WTC11 (cell line): Measurements from ENCODE around the gene BMS1. TPM values are rescaled to one million over a fixed set of nuclear protein-coding genes. Genes with fewer than 3 reads are reported as not detected.

ENCODE experiments used
- ATAC-seq: fragments of 200-7000 bp; cut with Tn5 transposase; 2 replicates; pipeline ENCODE4 v1.10.0; 2021; ENCODE audit warnings: mild to moderate bottlenecking, moderate library complexity
- CTCF ChIA-PET: fragments of 300-600 bp; sonication (Branson Sonifier 250); formaldehyde crosslinking; loops from one replicate; lab custom pipeline; 2021; ENCODE audit warnings: antibody characterized with exemption; lab: Charles Lee
- POLR2A ChIA-PET: fragments of 350-600 bp; sonication (Branson Sonifier 250); formaldehyde crosslinking; loops from one replicate; lab custom pipeline; 2021; ENCODE audit warnings: antibody characterized with exemption; lab: Charles Lee
- DNase-seq: peaks from one replicate; pipeline ENCODE4 v3.0.0; 2021; ENCODE audit warnings: low spot score
- H3K27ac Mint-ChIP-seq: 2 replicates; pipeline ENCODE4 v1.8.0; 2021; ENCODE audit warnings: mixed read lengths
- H3K27me3 Mint-ChIP-seq: 2 replicates; pipeline ENCODE4 v1.8.0; 2021; ENCODE audit warnings: low read depth, mild to moderate bottlenecking, moderate library complexity, mixed read lengths
- H3K36me3 Mint-ChIP-seq: 2 replicates; pipeline ENCODE4 v1.8.0; 2021; ENCODE audit warnings: mixed read lengths
- H3K4me1 Mint-ChIP-seq: 2 replicates; pipeline ENCODE4 v1.8.0; 2022; ENCODE audit warnings: mixed read lengths
- H3K4me3 Mint-ChIP-seq: 2 replicates; pipeline ENCODE4 v1.8.0; 2021; ENCODE audit warnings: mild to moderate bottlenecking, moderate library complexity, mixed read lengths
- H3K9me3 Mint-ChIP-seq: 2 replicates; pipeline ENCODE4 v1.8.0; 2021; ENCODE audit warnings: mixed read lengths
- AR ChIP-seq: fragments of 250-450 bp; sonication (Bioruptor Pico); IDR thresholded peaks from 2 replicates; pipeline ENCODE4 v1.9.0; 2021; ENCODE audit warnings: mild to moderate bottlenecking
- ATF2 ChIP-seq: sonication (generic); formaldehyde crosslinking; IDR thresholded peaks from 2 replicates; pipeline ENCODE4 v1.8.1; 2022; ENCODE audit warnings: low read depth, missing genetic modification reagents, borderline replicate concordance
- CREB1 ChIP-seq: sonication (generic); formaldehyde crosslinking; IDR thresholded peaks from 2 replicates; pipeline ENCODE4 v1.8.0; 2023; ENCODE audit warnings: mild to moderate bottlenecking, missing genetic modification reagents
- CTCF ChIP-seq: fragments of 200-600 bp; IDR thresholded peaks from 2 replicates; pipeline ENCODE4 v1.8.0; 2022; ENCODE audit warnings: antibody characterized with exemption
- E2F1 ChIP-seq: sonication (generic); formaldehyde crosslinking; IDR thresholded peaks from 2 replicates; pipeline ENCODE4 v1.8.0; 2022; ENCODE audit warnings: mild to moderate bottlenecking, missing genetic modification reagents
- ELF4 ChIP-seq: sonication (generic); formaldehyde crosslinking; IDR thresholded peaks from 2 replicates; pipeline ENCODE4 v1.8.1; 2022; ENCODE audit warnings: low read depth, mild to moderate bottlenecking, moderate library complexity, missing genetic modification reagents
- FOXK1 ChIP-seq: sonication (generic); formaldehyde crosslinking; IDR thresholded peaks from 2 replicates; pipeline ENCODE4 v1.8.0; 2022; ENCODE audit warnings: mild to moderate bottlenecking, moderate library complexity, missing genetic modification reagents
- FOXP4 ChIP-seq: sonication (generic); formaldehyde crosslinking; IDR thresholded peaks from 2 replicates; pipeline ENCODE4 v1.8.0; 2022; ENCODE audit warnings: mild to moderate bottlenecking, missing genetic modification reagents
- JAZF1 ChIP-seq: fragments of 250-450 bp; sonication (Bioruptor Pico); IDR thresholded peaks from 2 replicates; pipeline ENCODE4 v1.9.0; 2021; ENCODE audit warnings: moderate library complexity, mild to moderate bottlenecking, inconsistent platforms
- MAX ChIP-seq: sonication (generic); formaldehyde crosslinking; IDR thresholded peaks from 2 replicates; pipeline ENCODE4 v1.8.0; 2022; ENCODE audit warnings: mild to moderate bottlenecking, missing genetic modification reagents
- MXD4 ChIP-seq: fragments of 250-450 bp; sonication (Bioruptor Pico); IDR thresholded peaks from 2 replicates; pipeline ENCODE4 v1.8.0; 2021; ENCODE audit warnings: mild to moderate bottlenecking, moderate library complexity, borderline replicate concordance
- NR1H2 ChIP-seq: sonication (generic); formaldehyde crosslinking; IDR thresholded peaks from 2 replicates; pipeline ENCODE4 v1.9.0; 2021; ENCODE audit warnings: mild to moderate bottlenecking, moderate library complexity, missing genetic modification reagents
- PRRX2 ChIP-seq: fragments of 250-450 bp; sonication (Bioruptor Pico); IDR thresholded peaks from 2 replicates; pipeline ENCODE4 v1.8.0; 2021; ENCODE audit warnings: mild to moderate bottlenecking
- RELA ChIP-seq: sonication (generic); formaldehyde crosslinking; IDR thresholded peaks from 2 replicates; pipeline ENCODE4 v1.8.1; 2022; ENCODE audit warnings: missing genetic modification reagents, mild to moderate bottlenecking, borderline replicate concordance
- TEAD4 ChIP-seq: sonication (generic); formaldehyde crosslinking; IDR thresholded peaks from 2 replicates; pipeline ENCODE4 v1.8.0; 2022; ENCODE audit warnings: mild to moderate bottlenecking, missing genetic modification reagents
- USF1 ChIP-seq: sonication (generic); formaldehyde crosslinking; IDR thresholded peaks from 2 replicates; pipeline ENCODE4 v1.8.0; 2022; ENCODE audit warnings: mild to moderate bottlenecking, missing genetic modification reagents
- USF2 ChIP-seq: sonication (generic); formaldehyde crosslinking; IDR thresholded peaks from 2 replicates; pipeline ENCODE4 v1.8.1; 2023; ENCODE audit warnings: mild to moderate bottlenecking, missing genetic modification reagents, moderate library complexity
- ZNF138 ChIP-seq: sonication (generic); formaldehyde crosslinking; conservative IDR thresholded peaks from 2 replicates; pipeline ENCODE4 v1.8.1; 2022; ENCODE audit warnings: mild to moderate bottlenecking, moderate library complexity, missing genetic modification reagents
- ZNF317 ChIP-seq: sonication (generic); formaldehyde crosslinking; IDR thresholded peaks from 2 replicates; pipeline ENCODE4 v1.8.1; 2023; ENCODE audit warnings: low read depth, mild to moderate bottlenecking, moderate library complexity, missing genetic modification reagents, borderline replicate concordance
- ZNF532 ChIP-seq: fragments of 250-450 bp; sonication (Bioruptor Pico); IDR thresholded peaks from 2 replicates; pipeline ENCODE4 v1.9.0; 2021; ENCODE audit warnings: mild to moderate bottlenecking, borderline replicate concordance
- total RNA-seq: library from RNA; stranded (reverse); gene quantifications from 3 replicates; pipeline ENCODE4 v1.2.3, GENCODE V29; 2021

Gene BMS1
- total RNA-seq, 1 experiment from 2014 or later = 37.7 TPM

- no peaks in the 10 kb centered on the region; the same call in 1 of the 2 replicates for H3K36me3 Mint-ChIP-seq
- TF ChIP-seq MAX (no peak), MXD4 (CRISPR knock-in tag) (no peak), PRRX2 (CRISPR knock-in tag) (no peak), ELF4 (CRISPR knock-in tag) (no peak), JAZF1 (CRISPR knock-in tag) (no peak), USF1 (CRISPR knock-in tag) (no peak), ATF2 (CRISPR knock-in tag) (no peak), RELA (no peak), CTCF (no peak), ZNF138 (CRISPR knock-in tag) (no peak), NR1H2 (CRISPR knock-in tag) (no peak), ZNF532 (CRISPR knock-in tag) (no peak), FOXK1 (CRISPR knock-in tag) (no peak), USF2 (no peak), E2F1 (no peak), FOXP4 (CRISPR knock-in tag) (no peak), ZNF317 (CRISPR knock-in tag) (no peak), AR (CRISPR knock-in tag) (no peak), CREB1 (CRISPR knock-in tag) (no peak), TEAD4 (CRISPR knock-in tag) (no peak)
- H3K27me3 Mint-ChIP-seq = peaks cover 72% of the 10 kb centered on the region
These were observed 5.9 kb upstream of the BMS1 start for GRCh38 chr10:42776681-42777080.

More at GRCh38 chr10:42776681-42777080, 5.9 kb upstream of the BMS1 start:
- ATAC-seq (no peak), DNase-seq (no peak)
- H3K4me3 Mint-ChIP-seq = no peak overlapping the region
- no peak overlapping the region for H3K27ac Mint-ChIP-seq
- ChIA-PET CTCF (interaction anchor here (1.2 kb wide), 1 partner anchor 24 kb away, joined by 5 read pairs; no protein-coding TSS in a partner anchor), POLR2A (no interaction called here)
- no peaks in the 10 kb centered on the region for H3K4me1 Mint-ChIP-seq
- peaks cover 9% of the 10 kb centered on the region for H3K9me3 Mint-ChIP-seq
